Lung (tissue), 12 donors: ENCODE measurements around the gene C10orf105. TPM values are rescaled to one million over a fixed set of nuclear protein-coding genes. Genes with fewer than 3 reads are reported as not detected.

Source experiments
- ATAC-seq: fragments of 200-7000 bp; cut with Tn5 transposase; one replicate; pipeline ENCODE4 v1.9.1; 2020; ENCODE audit warnings: moderate number of reproducible peaks; ENCODE audit not compliant: insufficient read depth, low FRiP score
- DNase-seq, 3 donors: peaks; one replicate each; pipeline ENCODE4 v3.0.0-alpha.2; 2013 to 2017
- H3K27ac ChIP-seq, 2 donors: one replicate each; pipeline ENCODE4 v1.5.1; 2013; ENCODE audit warnings: mild to moderate bottlenecking in 2 of 2, moderate library complexity in 2 of 2, control low read depth in 1 of 2, inconsistent platforms in 1 of 2, low read depth in 1 of 2, low read length in 1 of 2
- H3K27me3 ChIP-seq, 3 donors: one replicate each; pipeline ENCODE4 v1.5.1; 2013; ENCODE audit warnings: low read length in 2 of 3; ENCODE audit not compliant: control insufficient read depth in 3 of 3, insufficient read depth in 3 of 3
- H3K36me3 ChIP-seq, 4 donors: one replicate each; pipeline ENCODE4 v1.5.1; 2013; ENCODE audit warnings: low read length in 4 of 4, mild to moderate bottlenecking in 1 of 4, moderate library complexity in 1 of 4; ENCODE audit not compliant: control insufficient read depth in 4 of 4, insufficient read depth in 4 of 4
- H3K4me1 ChIP-seq, 5 donors: one replicate each; pipeline ENCODE4 v1.5.1; 2013; ENCODE audit warnings: low read length in 5 of 5, mild to moderate bottlenecking in 2 of 5, moderate library complexity in 1 of 5; ENCODE audit not compliant: control insufficient read depth in 5 of 5, insufficient read depth in 5 of 5
- H3K4me3 ChIP-seq: one replicate; pipeline ENCODE4 v1.5.1; 2013; ENCODE audit warnings: mild to moderate bottlenecking, control low read depth, moderate library complexity
- H3K9ac ChIP-seq, 2 donors: one replicate each; pipeline ENCODE4 v1.5.1; 2013; ENCODE audit warnings: low read length in 2 of 2, control low read depth in 1 of 2; ENCODE audit not compliant: insufficient read depth in 1 of 2
- H3K9me3 ChIP-seq, 4 donors: one replicate each; pipeline ENCODE4 v1.5.1; 2013; ENCODE audit warnings: low read length in 3 of 4, mild to moderate bottlenecking in 1 of 4, moderate library complexity in 1 of 4; ENCODE audit not compliant: control insufficient read depth in 4 of 4, insufficient read depth in 3 of 4
- CTCF ChIP-seq: IDR thresholded peaks from 2 replicates; pipeline ENCODE4 v1.5.1; 2012; ENCODE audit warnings: mild to moderate bottlenecking; ENCODE audit errors: control extremely low read depth, extremely low read depth
- WGBS, 2 donors: extraction: QIAGEN DNeasy Blood & Tissue Kit; methylation state at CpG; one replicate each; pipeline ENCODE4 v1.1.7; 2013; 5-methylcytosine and 5-hydroxymethylcytosine counted together
- polyA plus RNA-seq, 2 donors: library from polyadenylated mRNA; stranded (reverse); fragments of 200-250 nt; gene quantifications; one replicate each; pipeline ENCODE4 v1.2.1, GENCODE V29; 2013
- total RNA-seq, 2 donors: library from RNA; depleted of rRNA in 1 of 2; stranded (reverse); fragments of >200 nt in 1 of 2; gene quantifications; one replicate each; pipeline ENCODE4 v1.2.1, GENCODE V29; 2014 to 2021
- donor health status: control.
- donor health status: control.
- donor health status: Bipolar disorder and iron deficiency.
- donor health status: healthy.
- donor health status: DM: yes; HTN: yes; CAD: no.

The C10orf105 gene
- total and polyA plus RNA-seq, 4 donors: 0.14 to 0.58 (median 0.27) TPM

GRCh38 chr10:71737834-71738197, 18.2 kb upstream of the C10orf105 start:
- no peak overlapping the region for H3K9ac ChIP-seq
- no peak for TF ChIP-seq CTCF
- no peak for DNase-seq
- peaks cover 0 to 4% (median 0%) of the 10 kb centered on the region in 4 donors for H3K9me3 ChIP-seq
- peaks cover 0 to 28% (median 8%) of the 10 kb centered on the region in 5 donors for H3K4me1 ChIP-seq
- peak overlapping the region in 1 of 2 donors; percentile 63 for H3K27ac ChIP-seq
- no peaks in the 10 kb centered on the region for H3K27me3 ChIP-seq
- no peak for ATAC-seq
- 20 to 54% methylated on average over 3 of the region's 3 CpGs for WGBS, 2 donors
- no peak overlapping the region for H3K4me3 ChIP-seq
- no peaks in the 10 kb centered on the region for H3K36me3 ChIP-seq

GRCh38 chr10:71737001-71737833, 17.6 kb upstream of the C10orf105 start:
- no peaks in the 10 kb centered on the region for H3K36me3 ChIP-seq
- H3K27ac ChIP-seq: peak overlapping the region in 1 of 2 donors; percentile 63
- peaks cover 0 to 1% (median 0%) of the 10 kb centered on the region in 4 donors for H3K9me3 ChIP-seq
- TF ChIP-seq CTCF: no peak
- DNase-seq (no peak), ATAC-seq (no peak)
- H3K4me1 ChIP-seq: peaks cover 0 to 28% (median 8%) of the 10 kb centered on the region in 5 donors
- no peak overlapping the region for H3K9ac ChIP-seq
- H3K4me3 ChIP-seq: no peak overlapping the region
- H3K27me3 ChIP-seq: no peaks in the 10 kb centered on the region
- WGBS, 2 donors: 51 to 63% methylated on average over 12 of the region's 12 CpGs

- ATAC-seq: no peak
- H3K9ac ChIP-seq: no peak overlapping the region
Measured at GRCh38 chr10:71736570-71736952, 17.0 kb upstream of the C10orf105 start.

More at GRCh38 chr10:71736570-71736952, 17.0 kb upstream of the C10orf105 start:
- no peaks in the 10 kb centered on the region for H3K36me3 ChIP-seq
- no peak for DNase-seq
- no peak for TF ChIP-seq CTCF
- WGBS, 2 donors: 63 to 76% methylated on average over 2 of the region's 2 CpGs
- H3K9me3 ChIP-seq: no peaks in the 10 kb centered on the region
- peak overlapping the region in 1 of 2 donors; percentile 63 for H3K27ac ChIP-seq
- peaks cover 0 to 28% (median 8%) of the 10 kb centered on the region in 5 donors for H3K4me1 ChIP-seq
- H3K27me3 ChIP-seq: no peaks in the 10 kb centered on the region
- H3K4me3 ChIP-seq: no peak overlapping the region
